PC-3 (cell line): Measurements from ENCODE around the gene SLC16A3. TPM values are rescaled to one million over a fixed set of nuclear protein-coding genes. Genes with fewer than 3 reads are reported as not detected.

Experiments used
- ATAC-seq: fragments of 200-7000 bp; cut with Tn5 transposase; 2 replicates; pipeline ENCODE4 v1.9.1; 2020; ENCODE audit warnings: mild to moderate bottlenecking, moderate library complexity
- BruUV-seq: library from RNA; stranded (reverse); fragments of 400-500 nt; replicated peaks from 2 replicates; lab custom pipeline; 2021; lab: Mats Ljungman, UMichigan
- CTCF ChIA-PET: fragments of 300-600 bp; sonication (Branson Sonifier 250); formaldehyde crosslinking; loops from one replicate; lab custom pipeline; 2022; ENCODE audit warnings: antibody characterized with exemption; lab: Charles Lee
- POLR2A ChIA-PET: fragments of 300-600 bp; sonication (Branson Sonifier 250); formaldehyde crosslinking; loops from one replicate; lab custom pipeline; 2022; ENCODE audit warnings: antibody characterized with exemption; ENCODE audit not compliant: unreplicated experiment; lab: Charles Lee
- DNase-seq: peaks from one replicate; pipeline ENCODE4 v3.0.0-alpha.2; 2015
- H2AFZ ChIP-seq: fragments of 300-600 bp; sonication (generic); 2 replicates; pipeline ENCODE4 v1.6.0; 2016; ENCODE audit warnings: antibody characterized with exemption, low read length
- H3F3A ChIP-seq: fragments of 300-600 bp; sonication (generic); one replicate; pipeline ENCODE4 v1.6.0; 2017; ENCODE audit warnings: antibody characterized with exemption, low read length, control low read depth, mild to moderate bottlenecking; ENCODE audit not compliant: unreplicated experiment
- H3K27ac ChIP-seq: fragments of 300-600 bp; sonication (generic); 2 replicates; pipeline ENCODE4 v1.5.1; 2016; ENCODE audit warnings: mild to moderate bottlenecking, low read length
- H3K27me3 ChIP-seq: fragments of 300-600 bp; sonication (generic); 2 replicates; pipeline ENCODE4 v1.6.1; 2016; ENCODE audit warnings: low read length, mixed read lengths
- H3K36me3 ChIP-seq: fragments of 300-600 bp; sonication (generic); 2 replicates; pipeline ENCODE4 v1.6.1; 2016; ENCODE audit warnings: low read depth, mixed run types, low read length, mixed read lengths
- H3K4me1 ChIP-seq: fragments of 300-600 bp; sonication (generic); 2 replicates; pipeline ENCODE4 v1.5.1; 2016; ENCODE audit warnings: low read length; ENCODE audit not compliant: insufficient read depth
- H3K4me2 ChIP-seq: fragments of 300-600 bp; sonication (generic); 2 replicates; pipeline ENCODE4 v1.6.0; 2016; ENCODE audit warnings: low read length
- H3K4me3 ChIP-seq: fragments of 300-600 bp; sonication (generic); 2 replicates; pipeline ENCODE4 v1.5.1; 2016; ENCODE audit warnings: mild to moderate bottlenecking, low read length, mixed read lengths
- H3K79me2 ChIP-seq: fragments of 300-600 bp; sonication (generic); 2 replicates; pipeline ENCODE4 v1.6.1; 2017; ENCODE audit warnings: low read length, mixed read lengths
- H3K9ac ChIP-seq: fragments of 300-600 bp; sonication (generic); 2 replicates; pipeline ENCODE4 v1.6.0; 2016; ENCODE audit warnings: mild to moderate bottlenecking, low read length
- H3K9me2 ChIP-seq: fragments of 300-600 bp; sonication (generic); replicated peaks from 2 replicates; pipeline ENCODE4 v1.6.1; 2016; ENCODE audit warnings: mixed run types, low read length, mixed read lengths
- H3K9me3 ChIP-seq: fragments of 300-600 bp; sonication (generic); 2 replicates; pipeline ENCODE4 v1.6.1; 2016; ENCODE audit warnings: low read length, mixed read lengths
- H4K20me1 ChIP-seq: fragments of 300-600 bp; sonication (generic); 2 replicates; pipeline ENCODE4 v1.6.1; 2016; ENCODE audit warnings: low read length, mixed read lengths
- EZH2 ChIP-seq: fragments of 300-600 bp; sonication (generic); IDR thresholded peaks from one replicate; pipeline ENCODE4 v1.6.1; 2017; ENCODE audit warnings: antibody characterized with exemption, mild to moderate bottlenecking, low read length; ENCODE audit not compliant: unreplicated experiment
- EZH2phosphoT487 ChIP-seq: fragments of 300-600 bp; sonication (generic); IDR thresholded peaks from 2 replicates; pipeline ENCODE4 v1.6.1; 2018; ENCODE audit warnings: mild to moderate bottlenecking, antibody characterized with exemption, low read length, borderline replicate concordance
- intact Hi-C: fragments of 100-400 bp; cut with micrococcal nuclease; formaldehyde crosslinking; loops from 2 replicates; pipeline ENCODE4 v1.9.0; 2023
- total RNA-seq: library from RNA; depleted of rRNA; stranded (reverse); fragments of >200 nt; gene quantifications from 2 replicates; pipeline ENCODE4 v1.2.3, GENCODE V29; 2014
- TF ChIP-seq, protein P1 (sequence below): fragments of 300-600 bp; sonication (generic); conservative IDR thresholded peaks from 2 replicates; pipeline ENCODE4 v1.5.1; 2017; ENCODE audit warnings: antibody characterized with exemption, low read depth, mild to moderate bottlenecking, low read length

SLC16A3 gene
- total RNA-seq, 1 experiment from 2014 or later, result 286 TPM

DNA sequence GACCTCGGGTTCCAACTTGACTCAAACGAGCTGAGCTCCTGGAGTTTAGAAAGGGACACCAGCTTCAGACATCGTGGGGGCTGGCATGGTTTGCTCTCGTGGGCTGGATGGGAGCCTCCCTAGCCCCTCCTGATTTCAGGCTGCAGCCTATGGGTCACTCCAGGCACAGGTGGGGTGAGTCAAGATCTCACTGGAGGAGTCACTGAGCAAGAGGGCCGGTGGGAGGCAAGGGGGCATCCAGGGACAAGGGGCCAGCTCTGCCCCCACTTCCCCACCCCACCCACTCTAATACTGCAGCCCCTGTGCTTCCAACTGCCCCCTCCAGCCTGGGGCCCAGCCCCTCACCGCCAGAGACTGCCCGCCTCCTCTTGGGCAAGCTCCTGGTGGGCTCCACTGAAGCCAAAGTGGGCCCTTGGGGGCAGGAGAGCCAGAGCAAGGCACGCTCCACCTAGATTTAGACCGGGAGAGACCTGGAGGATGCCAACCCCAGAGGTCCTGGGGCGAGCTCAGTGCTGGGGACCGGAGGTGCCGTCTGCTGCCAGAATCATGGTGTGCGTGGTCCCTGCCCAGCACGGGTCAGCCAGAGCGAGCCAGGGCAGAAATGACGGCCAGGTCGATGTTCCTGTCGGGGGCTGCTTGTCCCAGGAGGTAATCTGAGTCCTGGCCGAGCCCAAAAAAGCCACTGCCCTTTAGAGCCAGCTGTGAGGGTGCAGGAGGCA lies 6.4 kb downstream of the SLC16A3 start:
- no peak overlapping the region for H3K4me3 ChIP-seq
- H3K36me3 ChIP-seq, result peaks cover 35% of the 10 kb centered on the region
- peak overlapping the region; percentile 24; the same call in 1 of the 2 replicates for H3K27ac ChIP-seq
- ATAC-seq, result no peak
- CTCF ChIA-PET, result interaction anchor here (0.6 to 1.2 kb wide), 2 partner anchors 29 to 81 kb away, joined by 3 to 7 read pairs; no protein-coding TSS in a partner anchor
- intact Hi-C loops, result no loop called here
- peaks cover 16% of the 10 kb centered on the region for H3F3A ChIP-seq
- H3K9ac ChIP-seq, result no peak overlapping the region
- H4K20me1 ChIP-seq, result peaks cover 76% of the 10 kb centered on the region
- peaks cover 63% of the 10 kb centered on the region for H3K4me1 ChIP-seq
- no peaks in the 10 kb centered on the region for H3K9me3 ChIP-seq
- no TSS peak for BruUV-seq
- POLR2A ChIA-PET, result interaction anchor here (0.9 kb wide), 1 partner anchor 38 kb away, joined by 3 read pairs; the partner anchor contains the start of gene CSNK1D
- no peak overlapping the region for H2AFZ ChIP-seq
- peaks cover 97% of the 10 kb centered on the region for H3K79me2 ChIP-seq
- no peaks in the 10 kb centered on the region for H3K9me2 ChIP-seq
- TF ChIP-seq EZH2phosphoT487 (no peak), EZH2 (no peak)
- TF ChIP-seq, protein P1, sequence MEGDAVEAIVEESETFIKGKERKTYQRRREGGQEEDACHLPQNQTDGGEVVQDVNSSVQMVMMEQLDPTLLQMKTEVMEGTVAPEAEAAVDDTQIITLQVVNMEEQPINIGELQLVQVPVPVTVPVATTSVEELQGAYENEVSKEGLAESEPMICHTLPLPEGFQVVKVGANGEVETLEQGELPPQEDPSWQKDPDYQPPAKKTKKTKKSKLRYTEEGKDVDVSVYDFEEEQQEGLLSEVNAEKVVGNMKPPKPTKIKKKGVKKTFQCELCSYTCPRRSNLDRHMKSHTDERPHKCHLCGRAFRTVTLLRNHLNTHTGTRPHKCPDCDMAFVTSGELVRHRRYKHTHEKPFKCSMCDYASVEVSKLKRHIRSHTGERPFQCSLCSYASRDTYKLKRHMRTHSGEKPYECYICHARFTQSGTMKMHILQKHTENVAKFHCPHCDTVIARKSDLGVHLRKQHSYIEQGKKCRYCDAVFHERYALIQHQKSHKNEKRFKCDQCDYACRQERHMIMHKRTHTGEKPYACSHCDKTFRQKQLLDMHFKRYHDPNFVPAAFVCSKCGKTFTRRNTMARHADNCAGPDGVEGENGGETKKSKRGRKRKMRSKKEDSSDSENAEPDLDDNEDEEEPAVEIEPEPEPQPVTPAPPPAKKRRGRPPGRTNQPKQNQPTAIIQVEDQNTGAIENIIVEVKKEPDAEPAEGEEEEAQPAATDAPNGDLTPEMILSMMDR, result no peak
- no peak for DNase-seq
- peak overlapping the region; percentile 40; the same call in 1 of the 2 replicates for H3K4me2 ChIP-seq
- H3K27me3 ChIP-seq, result no peaks in the 10 kb centered on the region

DNA sequence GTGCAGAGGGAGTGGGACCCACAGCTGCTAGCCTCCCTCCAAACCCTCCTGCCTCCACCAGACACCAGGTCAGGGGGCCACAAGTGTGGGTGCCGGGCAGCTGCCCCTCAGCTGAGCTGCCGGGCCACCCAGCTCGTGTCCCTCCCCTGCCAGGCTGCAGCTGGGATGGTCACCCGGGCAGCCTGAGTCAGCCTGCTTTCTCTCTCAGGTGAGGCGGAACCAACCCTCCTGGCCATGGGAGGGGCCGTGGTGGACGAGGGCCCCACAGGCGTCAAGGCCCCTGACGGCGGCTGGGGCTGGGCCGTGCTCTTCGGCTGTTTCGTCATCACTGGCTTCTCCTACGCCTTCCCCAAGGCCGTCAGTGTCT lies 6.9 kb downstream of the SLC16A3 start:
- Histone ChIP-seq H3K27ac (0 out of 2 replicates have a peak overlapping the region, but pooled peaks have one; percentile 9), H3K4me3 (no peak overlapping the region), H3K79me2 (peaks cover 92% of the 10 kb centered on the region), H3K9me3 (no peaks in the 10 kb centered on the region), H3F3A (peaks cover 17% of the 10 kb centered on the region), H4K20me1 (peaks cover 78% of the 10 kb centered on the region), H2AFZ (no peak overlapping the region), H3K9ac (no peak overlapping the region), H3K9me2 (no peaks in the 10 kb centered on the region), H3K4me1 (peaks cover 63% of the 10 kb centered on the region), H3K27me3 (no peaks in the 10 kb centered on the region), H3K4me2 (no peak overlapping the region), H3K36me3 (peaks cover 38% of the 10 kb centered on the region)
- BruUV-seq, result no TSS peak
- intact Hi-C loops, result no loop called here
- ChIA-PET CTCF (interaction anchor here (0.6 to 1.2 kb wide), 2 partner anchors 30 to 82 kb away, joined by 3 to 7 read pairs; no protein-coding TSS in a partner anchor), POLR2A (no interaction called here)
- DNase-seq (no peak), ATAC-seq (0 out of 2 replicates have a peak, but pooled peaks have one; percentile 2)
- TF ChIP-seq EZH2, result no peak
- TF ChIP-seq, protein P1, result no peak
- TF ChIP-seq EZH2phosphoT487, result no peak
